Measurements from ENCODE around the gene LITAFD.

Gene LITAFD

DNA sequence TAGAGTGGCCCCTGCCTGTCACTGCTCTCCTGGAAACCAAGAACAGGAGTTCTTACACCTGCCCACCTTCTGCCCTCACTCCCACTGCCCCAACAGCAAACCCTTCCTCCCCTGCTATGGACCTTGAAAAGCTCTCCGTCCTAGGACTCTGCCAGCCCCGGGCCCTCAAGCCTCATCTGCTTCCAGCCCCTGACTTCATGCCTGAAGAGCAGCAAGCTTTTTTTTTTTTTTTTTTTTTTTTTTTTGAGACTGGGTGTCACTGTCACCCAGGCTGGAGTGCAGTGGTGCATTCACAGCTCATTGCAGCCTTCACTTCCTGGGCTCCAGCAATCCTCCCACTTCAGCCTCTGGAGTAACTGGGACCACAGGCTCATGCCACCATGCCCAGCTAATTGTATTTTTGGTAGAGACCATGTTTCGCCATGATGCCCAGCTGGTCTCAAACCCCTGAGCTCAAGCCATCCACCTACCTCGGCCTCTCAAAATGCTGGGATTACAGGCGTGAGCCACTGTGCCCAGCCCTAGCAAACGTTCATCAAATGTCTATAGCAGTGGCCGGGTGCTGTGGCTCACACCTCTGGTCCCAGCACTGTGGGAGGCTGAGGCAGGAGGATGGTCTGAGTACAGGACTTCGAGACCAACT lies 30.3 kb upstream of the LITAFD start:
- in situ Hi-C loops (cut with MboI; ENCODE audit: low pct_unique_long_range_greater_than_20kb, low sequenced_read_pairs, unreplicated experiment), result no loop called here
- DNase-seq (ENCODE audit: low spot score), result no peak
- TF ChIP-seq, protein P1, sequence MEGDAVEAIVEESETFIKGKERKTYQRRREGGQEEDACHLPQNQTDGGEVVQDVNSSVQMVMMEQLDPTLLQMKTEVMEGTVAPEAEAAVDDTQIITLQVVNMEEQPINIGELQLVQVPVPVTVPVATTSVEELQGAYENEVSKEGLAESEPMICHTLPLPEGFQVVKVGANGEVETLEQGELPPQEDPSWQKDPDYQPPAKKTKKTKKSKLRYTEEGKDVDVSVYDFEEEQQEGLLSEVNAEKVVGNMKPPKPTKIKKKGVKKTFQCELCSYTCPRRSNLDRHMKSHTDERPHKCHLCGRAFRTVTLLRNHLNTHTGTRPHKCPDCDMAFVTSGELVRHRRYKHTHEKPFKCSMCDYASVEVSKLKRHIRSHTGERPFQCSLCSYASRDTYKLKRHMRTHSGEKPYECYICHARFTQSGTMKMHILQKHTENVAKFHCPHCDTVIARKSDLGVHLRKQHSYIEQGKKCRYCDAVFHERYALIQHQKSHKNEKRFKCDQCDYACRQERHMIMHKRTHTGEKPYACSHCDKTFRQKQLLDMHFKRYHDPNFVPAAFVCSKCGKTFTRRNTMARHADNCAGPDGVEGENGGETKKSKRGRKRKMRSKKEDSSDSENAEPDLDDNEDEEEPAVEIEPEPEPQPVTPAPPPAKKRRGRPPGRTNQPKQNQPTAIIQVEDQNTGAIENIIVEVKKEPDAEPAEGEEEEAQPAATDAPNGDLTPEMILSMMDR (IDR thresholded peaks at IDR 0.05; ENCODE audit: extremely low read depth, insufficient read depth, missing control alignments), result no peak

DNA sequence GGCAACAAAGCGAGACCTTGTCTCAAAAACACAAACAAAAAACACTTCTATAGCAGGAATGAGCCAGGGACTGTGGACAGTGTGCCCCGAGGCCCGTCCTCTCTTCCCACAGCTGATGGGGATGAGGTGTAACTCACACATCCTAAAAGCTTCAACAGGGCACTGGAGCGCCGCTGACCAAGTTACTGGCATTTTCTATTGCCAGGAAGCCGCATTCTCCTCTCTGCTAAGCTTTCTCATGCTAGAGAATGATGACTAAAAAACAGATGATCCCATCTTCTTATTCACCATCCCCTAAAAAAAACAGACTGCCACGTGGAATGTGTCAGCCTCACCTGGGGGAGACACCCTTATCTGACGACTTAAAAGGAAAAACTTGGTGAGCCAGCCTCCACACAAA lies 29.6 kb upstream of the LITAFD start:
- in situ Hi-C loops (cut with MboI; ENCODE audit: low pct_unique_long_range_greater_than_20kb, low sequenced_read_pairs, unreplicated experiment), result no loop called here
- TF ChIP-seq, protein P1 (IDR thresholded peaks at IDR 0.05; ENCODE audit: extremely low read depth, insufficient read depth, missing control alignments), result no peak
- no peak for DNase-seq (ENCODE audit: low spot score)

DNA sequence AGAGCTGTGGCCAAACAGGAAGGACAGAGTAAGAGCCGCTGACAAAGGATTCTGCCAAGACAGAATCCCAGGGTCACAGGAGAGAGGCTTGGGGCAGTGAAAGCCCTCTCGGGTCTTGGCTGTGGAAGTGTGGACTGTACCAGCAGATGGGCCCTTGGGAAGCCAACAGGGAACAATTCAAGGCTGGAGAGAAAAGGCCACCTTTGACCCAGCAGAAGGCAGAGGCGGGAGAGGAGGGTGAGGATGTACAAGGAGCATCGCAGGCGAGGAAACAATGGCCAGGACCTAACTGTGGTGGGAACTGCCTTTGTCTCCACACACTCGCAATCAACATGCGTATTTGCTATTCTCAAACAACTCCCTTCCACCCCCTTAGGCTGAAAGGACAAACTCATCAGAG lies 29.0 kb upstream of the LITAFD start:
- TF ChIP-seq, protein P1 (IDR thresholded peaks at IDR 0.05; ENCODE audit: extremely low read depth, insufficient read depth, missing control alignments), result no peak
- in situ Hi-C loops (cut with MboI; ENCODE audit: low pct_unique_long_range_greater_than_20kb, low sequenced_read_pairs, unreplicated experiment), result no loop called here
- DNase-seq (ENCODE audit: low spot score), result no peak

DNA sequence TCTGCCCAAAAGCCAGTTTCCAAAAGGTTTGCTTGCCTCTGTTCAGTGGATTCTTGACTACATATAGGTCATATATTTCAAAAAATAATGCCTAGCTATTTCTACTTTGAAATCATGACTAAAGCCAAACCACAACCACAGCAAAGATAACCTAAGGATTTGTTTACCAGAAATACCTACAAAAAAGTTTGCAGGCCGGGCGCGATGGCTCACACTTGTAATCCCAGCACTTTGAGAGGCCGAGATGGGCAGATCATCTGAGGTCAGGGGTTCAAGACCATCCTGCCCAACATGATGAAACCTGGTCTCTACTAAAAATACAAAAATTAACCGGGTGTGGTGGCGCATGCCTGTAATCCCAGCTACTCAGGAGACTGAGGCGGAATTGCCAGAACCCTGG lies 28.5 kb upstream of the LITAFD start:
- in situ Hi-C loops (cut with MboI; ENCODE audit: low pct_unique_long_range_greater_than_20kb, low sequenced_read_pairs, unreplicated experiment), result no loop called here
- no peak for DNase-seq (ENCODE audit: low spot score)
- TF ChIP-seq, protein P1 (IDR thresholded peaks at IDR 0.05; ENCODE audit: extremely low read depth, insufficient read depth, missing control alignments), result no peak

DNA sequence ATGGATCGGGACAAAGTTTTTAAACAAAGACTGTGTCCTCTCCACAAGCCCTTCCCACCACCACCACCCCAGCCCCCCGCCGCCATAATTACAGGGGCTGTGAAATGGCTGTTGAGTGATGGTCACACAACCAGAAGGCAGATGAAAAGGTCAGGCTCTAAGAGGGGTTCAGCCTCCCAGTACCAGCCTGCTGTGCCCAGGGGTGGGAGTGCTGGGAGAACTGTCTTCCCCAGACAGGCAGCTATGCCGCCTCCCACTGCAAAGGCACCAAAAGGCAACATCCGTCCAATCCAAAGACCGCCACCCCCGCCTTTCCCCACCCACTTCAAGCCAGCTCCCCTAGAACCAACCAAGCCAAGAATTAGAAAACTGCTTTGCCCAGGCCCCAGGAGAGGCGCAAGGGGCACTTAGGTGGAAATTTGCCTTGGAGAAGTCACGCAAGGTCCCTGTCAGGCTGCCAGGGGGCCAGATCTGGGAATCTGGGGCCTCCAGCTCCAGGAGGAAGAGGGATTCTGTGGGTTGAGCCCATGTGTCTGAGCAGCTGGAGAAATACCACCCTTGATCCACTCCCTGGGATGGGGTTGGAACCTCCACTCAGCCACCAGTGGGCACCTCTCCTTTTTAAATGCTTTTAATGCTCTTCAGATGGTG lies 27.7 kb upstream of the LITAFD start:
- no peak for DNase-seq (ENCODE audit: low spot score)
- TF ChIP-seq, protein P1 (IDR thresholded peaks at IDR 0.05; ENCODE audit: extremely low read depth, insufficient read depth, missing control alignments), result no peak
- in situ Hi-C loops (cut with MboI; ENCODE audit: low pct_unique_long_range_greater_than_20kb, low sequenced_read_pairs, unreplicated experiment), result no loop called here

DNA sequence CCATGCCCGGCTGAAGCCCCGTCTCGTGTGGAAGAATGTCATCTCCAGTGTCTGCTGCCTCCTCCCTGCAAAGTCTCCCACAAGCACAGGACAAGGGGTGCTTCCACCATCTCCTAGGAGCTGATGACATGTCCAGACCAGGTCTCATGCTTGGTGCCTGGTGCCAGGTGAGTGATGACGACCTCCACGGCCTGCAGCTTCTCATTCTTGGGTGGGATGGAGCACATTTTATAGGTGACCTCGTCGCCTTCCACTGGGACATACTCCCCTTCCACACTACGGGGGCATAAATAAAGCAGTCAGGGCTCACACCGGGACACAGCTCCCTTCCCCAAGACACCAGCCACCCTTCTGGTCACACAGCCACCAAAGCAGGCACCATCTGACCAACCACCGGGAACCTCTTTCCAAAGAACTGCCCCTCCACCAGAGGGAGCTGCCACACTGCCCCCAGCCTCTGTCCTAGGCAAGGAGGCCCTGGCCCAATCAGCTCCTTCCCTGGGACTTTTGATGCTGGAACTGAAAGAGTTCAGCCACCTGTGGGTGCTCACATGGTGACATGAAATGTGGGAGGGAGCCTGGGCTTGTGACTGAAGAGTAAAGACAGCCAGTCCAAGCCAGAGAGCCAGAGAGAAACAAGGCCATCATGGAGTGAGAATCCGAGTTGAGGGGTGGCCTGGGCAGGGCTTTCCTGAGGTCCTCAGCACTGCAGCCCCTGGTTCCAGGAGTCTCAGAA lies 26.9 kb upstream of the LITAFD start:
- no peak for DNase-seq (ENCODE audit: low spot score)
- TF ChIP-seq, protein P1 (IDR thresholded peaks at IDR 0.05; ENCODE audit: extremely low read depth, insufficient read depth, missing control alignments), result no peak

More for the DNA sequence above, 26.9 kb upstream of the LITAFD start:
- in situ Hi-C loops (cut with MboI; ENCODE audit: low pct_unique_long_range_greater_than_20kb, low sequenced_read_pairs, unreplicated experiment), result no loop called here
